Measurements from ENCODE around the gene ST3GAL3. TPM values are rescaled to one million over a fixed set of nuclear protein-coding genes. Genes with fewer than 3 reads are reported as not detected.

Gene ST3GAL3
- total RNA-seq, 1 donor, result 16.8 TPM

GRCh38 chr1:43937179-43937865 is 230.0 kb downstream of the ST3GAL3 start:
- DNase-seq (ENCODE audit: low read depth), result no peak
- no peak overlapping the region for H3K4me3 ChIP-seq (ENCODE audit: low read depth, low read length)
- TF ChIP-seq CTCF (IDR thresholded peaks at IDR 0.05; ENCODE audit: insufficient read depth, low read depth, low read length), result no peak

GRCh38 chr1:43938383-43938782 is 231.0 kb downstream of the ST3GAL3 start:
- H3K4me3 ChIP-seq (ENCODE audit: low read depth, low read length), result no peak overlapping the region
- TF ChIP-seq CTCF (IDR thresholded peaks at IDR 0.05; ENCODE audit: insufficient read depth, low read depth, low read length), result no peak
- DNase-seq (ENCODE audit: low read depth), result no peak

GRCh38 chr1:43938892-43939587 is 231.7 kb downstream of the ST3GAL3 start:
- no peak for TF ChIP-seq CTCF (IDR thresholded peaks at IDR 0.05; ENCODE audit: insufficient read depth, low read depth, low read length)
- no peak for DNase-seq (ENCODE audit: low read depth)
- H3K4me3 ChIP-seq (ENCODE audit: low read depth, low read length), result no peak overlapping the region

- H3K4me3 ChIP-seq (ENCODE audit: low read depth, low read length), result no peak overlapping the region
- no peak for DNase-seq (ENCODE audit: low read depth)
- no peak for TF ChIP-seq CTCF (IDR thresholded peaks at IDR 0.05; ENCODE audit: insufficient read depth, low read depth, low read length)
These were observed 235.1 kb downstream of the ST3GAL3 start for GRCh38 chr1:43942411-43942810.

- no peak for DNase-seq (ENCODE audit: low read depth)
- no peak overlapping the region for H3K4me3 ChIP-seq (ENCODE audit: low read depth, low read length)
- no peak for TF ChIP-seq CTCF (IDR thresholded peaks at IDR 0.05; ENCODE audit: insufficient read depth, low read depth, low read length)
These were observed 237.5 kb downstream of the ST3GAL3 start for GRCh38 chr1:43944860-43945259.

- H3K4me3 ChIP-seq (ENCODE audit: low read depth, low read length), result peak overlapping the region; percentile 82
- DNase-seq (ENCODE audit: low read depth), result no peak
- TF ChIP-seq CTCF (IDR thresholded peaks at IDR 0.05; ENCODE audit: insufficient read depth, low read depth, low read length), result no peak
These were observed 238.4 kb downstream of the ST3GAL3 start for GRCh38 chr1:43945674-43946235.

All from fibroblast of villous mesenchyme (primary cell).